HG02763 (cell line): Measurements from ENCODE around the gene PIR.

Experiments
- ATAC-seq: cut with Tn5 transposase; IDR thresholded peaks from one replicate; pipeline ENCODE4 v1.9.1; 2021; ENCODE audit warnings: mild to moderate bottlenecking, moderate library complexity; ENCODE audit not compliant: unreplicated experiment

PIR gene

DNA sequence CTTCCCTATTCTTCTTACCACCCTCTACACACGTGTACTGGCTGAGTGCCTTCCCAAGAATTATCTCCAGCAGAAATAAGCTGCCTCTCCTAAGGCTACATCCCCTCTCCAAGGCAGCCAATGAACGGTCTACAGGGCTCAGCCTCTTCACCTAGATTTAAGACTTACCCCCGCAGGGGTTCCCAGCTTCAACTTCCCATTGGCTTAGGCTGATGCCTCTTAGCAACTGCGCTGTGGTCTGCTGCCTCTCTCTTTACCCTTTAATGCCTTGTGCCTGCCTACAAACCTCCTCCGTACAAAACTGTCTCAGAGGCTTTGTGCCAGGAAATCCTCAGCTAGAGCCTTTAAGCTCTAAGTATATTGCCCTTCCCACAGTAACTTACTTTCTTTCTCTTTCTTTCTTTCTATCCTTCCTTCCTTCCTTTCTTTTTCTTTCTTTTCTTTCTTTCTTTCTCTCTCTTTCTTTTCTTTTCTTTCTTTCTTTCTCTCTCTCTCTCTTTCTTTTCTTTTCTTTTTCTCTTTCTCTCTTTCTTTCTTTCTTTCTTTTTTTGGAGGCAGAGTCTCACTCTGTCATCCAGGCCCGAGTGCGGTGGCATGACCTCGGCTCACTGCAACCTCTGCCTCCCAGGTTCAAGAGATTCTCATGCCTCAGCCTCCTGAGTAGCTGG lies 142.7 kb downstream of the PIR start:
- ATAC-seq: no peak

DNA sequence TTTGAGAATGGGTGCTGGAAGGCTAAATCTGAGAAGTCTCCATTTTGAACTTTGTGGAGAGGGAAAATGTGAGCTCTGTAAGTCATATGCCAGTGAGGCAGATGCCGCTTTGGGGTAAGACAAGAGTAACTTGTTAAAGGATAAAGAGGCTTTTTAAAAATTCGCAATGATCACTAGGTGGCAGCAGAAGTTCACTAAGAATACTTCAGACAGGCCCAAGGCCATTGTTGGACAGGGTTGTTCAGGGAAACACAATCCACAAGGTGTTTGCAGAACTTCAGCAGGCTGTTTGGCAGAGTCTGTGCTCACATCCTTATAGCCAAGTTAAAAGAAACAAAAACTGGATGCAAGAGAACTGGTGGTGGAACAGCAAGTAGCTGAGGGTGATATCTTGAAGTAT lies 144.1 kb downstream of the PIR start:
- ATAC-seq: no peak

DNA sequence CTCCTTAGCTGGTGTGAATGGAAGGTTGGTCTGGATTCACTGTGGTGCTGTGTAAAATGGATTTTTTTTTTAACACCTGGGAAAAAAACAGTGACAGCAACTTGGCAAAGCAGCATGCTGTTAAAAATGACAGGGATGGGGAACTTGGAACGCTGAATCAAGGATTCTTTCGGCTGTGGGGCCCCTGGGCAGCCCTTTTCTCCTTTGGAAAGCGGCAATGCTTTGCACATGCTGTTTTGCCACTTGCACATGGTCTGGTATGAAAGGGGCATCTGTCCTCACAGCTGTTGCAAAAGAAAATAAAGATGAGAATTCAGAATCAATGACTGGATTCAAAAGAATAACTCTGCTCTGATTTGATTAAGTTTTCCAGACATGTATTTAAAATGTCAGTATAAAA lies 147.2 kb downstream of the PIR start:
- no peak for ATAC-seq

DNA sequence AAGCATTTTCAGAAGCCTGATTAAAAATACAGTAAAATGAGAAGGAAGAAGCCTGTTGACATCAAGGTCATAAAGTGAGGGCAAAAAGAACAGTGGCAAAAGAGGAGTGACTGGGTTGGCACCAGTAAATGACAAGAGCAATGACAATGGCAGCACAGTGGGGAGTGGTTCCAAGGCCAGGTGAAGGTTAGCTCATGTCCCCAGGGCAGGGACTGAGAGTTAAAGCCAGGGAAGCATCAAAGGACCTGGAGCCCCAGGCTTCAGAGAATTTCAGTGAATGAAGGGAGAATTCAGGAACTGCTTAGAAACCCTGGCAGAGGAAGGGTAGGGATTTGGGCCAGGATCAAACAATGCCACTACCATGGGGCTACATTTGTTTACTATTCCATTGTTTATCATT lies 149.0 kb downstream of the PIR start:
- ATAC-seq: no peak

DNA sequence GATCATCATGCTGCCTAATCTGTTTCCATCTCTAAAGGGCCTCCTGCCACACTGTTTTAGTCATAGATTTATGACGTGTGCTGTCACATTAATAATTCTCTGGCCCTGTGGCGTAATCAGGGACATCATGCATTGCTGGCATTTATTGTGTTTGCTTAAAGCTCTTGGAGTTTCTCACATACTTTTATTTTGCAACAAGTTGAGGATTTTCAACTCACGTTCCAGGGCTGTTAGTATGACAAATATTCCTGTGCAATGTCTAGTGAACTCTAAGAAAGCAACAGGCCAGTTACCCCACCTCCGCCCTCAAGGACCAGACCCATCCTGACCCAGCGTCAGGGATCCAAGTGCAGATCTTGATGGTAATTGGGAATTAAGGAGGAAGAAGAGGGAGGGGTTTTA lies 150.1 kb downstream of the PIR start:
- no peak for ATAC-seq

DNA sequence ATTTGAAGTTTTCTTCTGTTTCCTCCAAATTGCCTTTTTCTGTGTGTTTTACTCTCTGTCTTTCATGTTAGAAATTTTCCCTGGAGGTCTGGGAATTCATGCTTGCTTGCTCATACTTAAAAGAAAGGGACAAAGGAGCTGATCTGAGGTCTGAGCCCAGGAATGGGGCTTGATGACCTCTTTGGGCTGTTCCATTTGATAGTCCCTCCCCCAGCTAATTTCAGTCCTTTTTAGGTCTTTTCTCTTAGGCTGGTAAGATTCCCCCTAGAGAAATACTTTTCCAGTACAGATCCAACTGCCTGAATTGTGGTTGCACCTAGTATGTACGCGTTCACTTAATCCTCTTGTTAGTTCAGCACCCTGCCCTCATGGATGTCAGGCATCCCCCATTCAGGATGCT lies 152.3 kb downstream of the PIR start:
- ATAC-seq: no peak

DNA sequence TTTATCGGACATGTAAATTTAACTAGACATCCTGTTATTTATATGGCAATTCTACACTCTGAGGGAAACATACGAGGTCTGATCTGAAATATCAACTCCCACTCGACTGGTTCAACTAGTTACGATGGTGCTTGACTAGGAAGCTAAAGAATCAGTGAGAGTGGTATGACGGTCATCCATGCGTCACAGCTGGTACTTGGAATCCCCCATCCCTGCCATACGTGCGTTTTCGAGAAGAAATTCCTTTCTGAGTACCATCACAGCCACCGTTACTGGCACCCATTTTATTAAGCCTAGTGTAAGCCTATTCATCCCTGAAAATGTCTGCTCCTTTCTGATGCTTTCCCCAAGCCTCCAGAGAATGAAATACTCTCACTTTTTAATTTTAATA lies 157.1 kb downstream of the PIR start:
- no peak for ATAC-seq

DNA sequence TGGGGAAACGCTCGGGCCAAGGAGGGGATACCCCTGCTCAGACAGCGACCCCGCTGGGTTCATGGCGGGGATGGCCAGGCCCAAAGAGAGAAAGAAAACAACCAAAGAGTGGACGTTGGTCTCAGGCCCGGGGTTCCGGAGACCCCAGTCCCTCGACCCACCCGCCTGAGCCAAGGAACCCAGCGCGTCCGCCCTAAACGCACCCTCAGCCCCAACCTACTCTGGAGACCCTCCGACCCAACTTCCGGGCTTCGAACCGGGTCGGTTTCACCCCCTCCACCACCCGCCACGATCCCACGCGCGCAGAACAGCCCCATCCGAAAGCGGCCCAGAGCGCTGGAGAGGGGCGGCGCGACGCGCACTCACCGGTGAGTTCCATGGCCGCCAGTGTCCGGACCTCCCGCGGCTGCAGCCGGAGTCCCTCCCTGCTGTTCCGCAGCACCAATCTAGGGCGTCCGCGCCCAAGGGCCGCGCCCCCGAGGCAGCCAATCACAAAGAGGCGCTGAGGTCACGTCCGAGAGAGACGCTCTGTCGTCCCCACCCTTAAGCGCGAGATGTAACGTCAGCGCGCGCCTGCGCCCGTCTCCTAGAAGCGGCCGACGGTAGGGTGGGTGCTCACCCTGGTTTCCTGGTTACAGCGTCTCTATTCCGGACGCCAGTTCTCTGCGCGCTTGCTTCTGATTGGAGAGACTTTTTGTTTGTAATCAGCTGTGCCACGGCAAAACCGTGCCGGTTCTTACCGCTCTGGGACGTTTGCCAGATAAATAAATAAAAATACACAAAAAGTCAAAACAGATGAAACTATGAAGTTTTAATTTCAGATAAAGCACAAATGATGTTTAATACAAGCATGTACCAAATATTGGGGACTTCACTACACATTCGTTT lies 157.8 kb downstream of the PIR start, which contains the start of gene PIGA:
TSS of gene PIGA (minus strand) at position 389 of the 888 bp plus-strand sequence. CDS start 3,593 bp downstream, outside the sequence.
- ATAC-seq: peak; percentile 99
